WTC11 (cell line): ENCODE data around the gene ZNF428. TPM values are rescaled to one million over a fixed set of nuclear protein-coding genes. Genes with fewer than 3 reads are reported as not detected.

Source experiments
- ATAC-seq: fragments of 200-7000 bp; cut with Tn5 transposase; 2 replicates; pipeline ENCODE4 v1.10.0; 2021; ENCODE audit warnings: mild to moderate bottlenecking, moderate library complexity
- CTCF ChIA-PET: fragments of 300-600 bp; sonication (Branson Sonifier 250); formaldehyde crosslinking; loops from one replicate; lab custom pipeline; 2021; ENCODE audit warnings: antibody characterized with exemption; lab: Charles Lee
- POLR2A ChIA-PET: fragments of 350-600 bp; sonication (Branson Sonifier 250); formaldehyde crosslinking; loops from one replicate; lab custom pipeline; 2021; ENCODE audit warnings: antibody characterized with exemption; lab: Charles Lee
- DNase-seq: peaks from one replicate; pipeline ENCODE4 v3.0.0; 2021; ENCODE audit warnings: low spot score
- H3K27ac Mint-ChIP-seq: 2 replicates; pipeline ENCODE4 v1.8.0; 2021; ENCODE audit warnings: mixed read lengths
- H3K27me3 Mint-ChIP-seq: 2 replicates; pipeline ENCODE4 v1.8.0; 2021; ENCODE audit warnings: low read depth, mild to moderate bottlenecking, moderate library complexity, mixed read lengths
- H3K36me3 Mint-ChIP-seq: 2 replicates; pipeline ENCODE4 v1.8.0; 2021; ENCODE audit warnings: mixed read lengths
- H3K4me1 Mint-ChIP-seq: 2 replicates; pipeline ENCODE4 v1.8.0; 2022; ENCODE audit warnings: mixed read lengths
- H3K4me3 Mint-ChIP-seq: 2 replicates; pipeline ENCODE4 v1.8.0; 2021; ENCODE audit warnings: mild to moderate bottlenecking, moderate library complexity, mixed read lengths
- H3K9me3 Mint-ChIP-seq: 2 replicates; pipeline ENCODE4 v1.8.0; 2021; ENCODE audit warnings: mixed read lengths
- E2F4 ChIP-seq: sonication (generic); formaldehyde crosslinking; IDR thresholded peaks from 2 replicates; pipeline ENCODE4 v1.8.1; 2022; ENCODE audit warnings: low read depth, mild to moderate bottlenecking, moderate library complexity, missing genetic modification reagents, borderline replicate concordance
- EMX1 ChIP-seq: fragments of 250-450 bp; sonication (Bioruptor Pico); IDR thresholded peaks from 2 replicates; pipeline ENCODE4 v1.8.0; 2021; ENCODE audit warnings: mild to moderate bottlenecking
- ESRRA ChIP-seq: sonication (generic); formaldehyde crosslinking; IDR thresholded peaks from 2 replicates; pipeline ENCODE4 v1.8.1; 2022; ENCODE audit warnings: mild to moderate bottlenecking, missing genetic modification reagents, borderline replicate concordance
- FOXP4 ChIP-seq: sonication (generic); formaldehyde crosslinking; IDR thresholded peaks from 2 replicates; pipeline ENCODE4 v1.8.0; 2022; ENCODE audit warnings: mild to moderate bottlenecking, missing genetic modification reagents
- GTF2I ChIP-seq: fragments of 250-450 bp; sonication (Bioruptor Pico); conservative IDR thresholded peaks from 2 replicates; pipeline ENCODE4 v1.4.0; 2021; ENCODE audit warnings: mild to moderate bottlenecking
- HMGA2 ChIP-seq: fragments of 250-450 bp; sonication (Bioruptor Pico); IDR thresholded peaks from 2 replicates; pipeline ENCODE4 v1.4.0; 2021; ENCODE audit warnings: mild to moderate bottlenecking, moderate library complexity
- MAX ChIP-seq: sonication (generic); formaldehyde crosslinking; IDR thresholded peaks from 2 replicates; pipeline ENCODE4 v1.8.0; 2022; ENCODE audit warnings: mild to moderate bottlenecking, missing genetic modification reagents
- NFYB ChIP-seq: sonication (generic); formaldehyde crosslinking; conservative IDR thresholded peaks from 2 replicates; pipeline ENCODE4 v1.8.0; 2022; ENCODE audit warnings: low read depth, missing genetic modification reagents
- PRDM15 ChIP-seq: sonication (generic); formaldehyde crosslinking; IDR thresholded peaks from 2 replicates; pipeline ENCODE4 v1.8.0; 2022; ENCODE audit warnings: missing genetic modification reagents
- PREB ChIP-seq: sonication (generic); formaldehyde crosslinking; IDR thresholded peaks from 2 replicates; pipeline ENCODE4 v1.8.1; 2022; ENCODE audit warnings: mild to moderate bottlenecking, missing genetic modification reagents, moderate library complexity, borderline replicate concordance
- SP1 ChIP-seq: sonication (generic); formaldehyde crosslinking; conservative IDR thresholded peaks from 2 replicates; pipeline ENCODE4 v1.8.1; 2022; ENCODE audit warnings: missing genetic modification reagents
- ZNF121 ChIP-seq: sonication (generic); formaldehyde crosslinking; IDR thresholded peaks from 2 replicates; pipeline ENCODE4 v1.8.0; 2023; ENCODE audit warnings: missing genetic modification reagents
- ZNF396 ChIP-seq: fragments of 250-450 bp; sonication (Bioruptor Pico); IDR thresholded peaks from 2 replicates; pipeline ENCODE4 v1.8.0; 2021; ENCODE audit warnings: mild to moderate bottlenecking, moderate library complexity, borderline replicate concordance
- ZNF512 ChIP-seq: sonication (generic); formaldehyde crosslinking; IDR thresholded peaks from 2 replicates; pipeline ENCODE4 v1.8.1; 2022; ENCODE audit warnings: missing genetic modification reagents, borderline replicate concordance
- total RNA-seq: library from RNA; stranded (reverse); gene quantifications from 3 replicates; pipeline ENCODE4 v1.2.3, GENCODE V29; 2021

ZNF428 gene
- total RNA-seq, 1 experiment from 2014 or later = 20.1 TPM

- no peaks in the 10 kb centered on the region for H3K9me3 Mint-ChIP-seq
- peaks cover 24% of the 10 kb centered on the region for H3K4me1 Mint-ChIP-seq
- ChIA-PET CTCF (interaction anchor here (2.5 to 2.8 kb wide), 2 partner anchors 23 to 37 kb away, joined by 14 to 16 read pairs; partner anchors contain the start of genes IRGQ and ZNF576), POLR2A (no interaction called here)
- no peaks in the 10 kb centered on the region; the same call in 1 of the 2 replicates for H3K36me3 Mint-ChIP-seq
- ATAC-seq (no peak), DNase-seq (no peak)
- H3K27ac Mint-ChIP-seq = no peak overlapping the region
- TF ChIP-seq HMGA2 (CRISPR knock-in tag) = no peak
- TF ChIP-seq ZNF396 (CRISPR knock-in tag) = no peak
- TF ChIP-seq ZNF512 = no peak
- no peak for TF ChIP-seq EMX1 (CRISPR knock-in tag)
- no peak for TF ChIP-seq MAX
- TF ChIP-seq PRDM15 (CRISPR knock-in tag) = no peak
- TF ChIP-seq ESRRA = no peak
- TF ChIP-seq NFYB (CRISPR knock-in tag) = no peak
- TF ChIP-seq FOXP4 (CRISPR knock-in tag) = no peak
- TF ChIP-seq PREB (CRISPR knock-in tag) = no peak
- no peak for TF ChIP-seq E2F4 (CRISPR knock-in tag)
- no peak overlapping the region for H3K4me3 Mint-ChIP-seq
- no peaks in the 10 kb centered on the region; the same call in 1 of the 2 replicates for H3K27me3 Mint-ChIP-seq
Measured at GRCh38 chr19:43572171-43572588, 47.2 kb downstream of the ZNF428 start.

- H3K4me1 Mint-ChIP-seq = peaks cover 12% of the 10 kb centered on the region
- H3K4me3 Mint-ChIP-seq = no peak overlapping the region
- no peaks in the 10 kb centered on the region for H3K27me3 Mint-ChIP-seq
- H3K27ac Mint-ChIP-seq = peak overlapping the region; percentile 74
- H3K36me3 Mint-ChIP-seq = no peaks in the 10 kb centered on the region; the same call in 1 of the 2 replicates
- no peak for DNase-seq
- H3K9me3 Mint-ChIP-seq = no peaks in the 10 kb centered on the region
- CTCF ChIA-PET = interaction anchor here (0.6 to 2.8 kb wide), 4 partner anchors 15 to 63 kb away, joined by 3 to 16 read pairs (median 14); partner anchors contain the start of genes IRGQ and ZNF576
- TF ChIP-seq SP1 (CRISPR knock-in tag) = no peak
- peak; percentile 96 for TF ChIP-seq ZNF121 (CRISPR knock-in tag)
- peak; percentile 92 for TF ChIP-seq GTF2I (CRISPR knock-in tag)
- TF ChIP-seq, all 79 proteins: peak for 2
- POLR2A ChIA-PET = interaction anchor here (1.8 kb wide), 1 partner anchor 25 kb away, joined by 5 read pairs; the partner anchor contains the start of gene IRGQ
- peak; percentile 48 for ATAC-seq
Measured at GRCh38 chr19:43570174-43570791, 49.1 kb downstream of the ZNF428 start.
